Measurements from ENCODE around the gene ZNF524. TPM values are rescaled to one million over a fixed set of nuclear protein-coding genes. Genes with fewer than 3 reads are reported as not detected.
A peak's percentile ranks its signal among the peaks of the same experiment; 100 is the strongest.

Gene ZNF524
- total RNA-seq, 1 experiment from 2014 or later = 11.1 TPM

GRCh38 chr19:55647732-55648584 lies 47.9 kb downstream of the ZNF524 start, which contains the start of gene CCDC106:
CCDC106 (plus strand) TSS chr19:55648212; CDS start chr19:55649047, 835 bp downstream.
- Mint-ChIP-seq H3K27ac (ENCODE audit: unreplicated experiment) (peak within 1 kb of the TSS; percentile 78), H3K9me3 (ENCODE audit: unreplicated experiment) (no peaks in the 10 kb centered on the region), H3K4me3 (ENCODE audit: unreplicated experiment) (peak within 1 kb of the TSS; percentile 82), H3K4me1 (ENCODE audit: low read depth, unreplicated experiment) (peaks cover 16% of the 10 kb centered on the region), H3K36me3 (ENCODE audit: insufficient read depth, unreplicated experiment) (peaks cover 75% of the 10 kb centered on the region), H3K27me3 (ENCODE audit: insufficient read depth, unreplicated experiment) (no peaks in the 10 kb centered on the region)
- Histone ChIP-seq H3K36me3 (ENCODE audit: control insufficient read depth, insufficient read depth, low read length) (no peaks in the 10 kb centered on the region), H3K9me3 (no peaks in the 10 kb centered on the region), H3K4me3 (ENCODE audit: low read depth, low read length) (peak within 1 kb of the TSS; percentile 93), H3K27me3 (replicated peaks; ENCODE audit: control insufficient read depth, insufficient read depth, low read length) (no peaks in the 10 kb centered on the region), H3K4me1 (peaks cover 3% of the 10 kb centered on the region; the same call in 1 of the 2 replicates)
- DNase-seq = peak; percentile 77 to 78
- CTCF ChIA-PET = interaction anchor here (0.6 to 0.9 kb wide), 2 partner anchors 15 to 1027 kb away, joined by 3 to 4 read pairs; no protein-coding TSS in a partner anchor
- no peak for TF ChIP-seq CTCF (IDR thresholded peaks at IDR 0.05; ENCODE audit: insufficient read depth in 1 of 2, low read depth in 1 of 2, low read length in 1 of 2, severe bottlenecking in 1 of 2, unreplicated experiment in 1 of 2)
- POLR2A ChIA-PET = interaction anchor here (0.6 to 0.7 kb wide), 2 partner anchors 20 to 24 kb away, joined by 3 read pairs; partner anchors contain the start of gene ZNF784
- intact Hi-C loops (cut with micrococcal nuclease; ENCODE audit: unreplicated experiment) = no loop called here
- BruUV-seq (replicated peaks) = no TSS peak

- DNase-seq = no peak
- Histone ChIP-seq H3K27me3 (replicated peaks; ENCODE audit: control insufficient read depth, insufficient read depth, low read length) (no peaks in the 10 kb centered on the region), H3K36me3 (ENCODE audit: control insufficient read depth, insufficient read depth, low read length) (no peaks in the 10 kb centered on the region), H3K9me3 (no peaks in the 10 kb centered on the region), H3K4me1 (peaks cover 3% of the 10 kb centered on the region; the same call in 1 of the 2 replicates), H3K4me3 (ENCODE audit: low read depth, low read length) (peak overlapping the region; percentile 93)
- ChIA-PET CTCF (no interaction called here), POLR2A (no interaction called here)
- no peak for TF ChIP-seq CTCF (IDR thresholded peaks at IDR 0.05; ENCODE audit: insufficient read depth in 1 of 2, low read depth in 1 of 2, low read length in 1 of 2, severe bottlenecking in 1 of 2, unreplicated experiment in 1 of 2)
- Mint-ChIP-seq H3K27ac (ENCODE audit: unreplicated experiment) (peak overlapping the region; percentile 78), H3K36me3 (ENCODE audit: insufficient read depth, unreplicated experiment) (peaks cover 75% of the 10 kb centered on the region), H3K4me1 (ENCODE audit: low read depth, unreplicated experiment) (peaks cover 9% of the 10 kb centered on the region), H3K27me3 (ENCODE audit: insufficient read depth, unreplicated experiment) (no peaks in the 10 kb centered on the region), H3K9me3 (ENCODE audit: unreplicated experiment) (no peaks in the 10 kb centered on the region), H3K4me3 (ENCODE audit: unreplicated experiment) (peak overlapping the region; percentile 82)
- no TSS peak for BruUV-seq (replicated peaks)
- intact Hi-C loops (cut with micrococcal nuclease; ENCODE audit: unreplicated experiment) = no loop called here
Observed at GRCh38 chr19:55648585-55649267, 48.6 kb downstream of the ZNF524 start.

All from Caco-2 (cell line).